Measurements from ENCODE around the gene SIRT5. TPM values are rescaled to one million over a fixed set of nuclear protein-coding genes. Genes with fewer than 3 reads are reported as not detected.

SIRT5 gene
- total RNA-seq, 4 donors from 2014 or later: 10.5 to 20.4 (median 12.4) TPM

- intact Hi-C loops (cut with DNase I): no loop called here
- no peak for DNase-seq
- 92% methylated on average over 1 of the region's 1 CpG for WGBS, 2 donors
Measured at GRCh38 chr6:13539572-13539971, 34.8 kb upstream of the SIRT5 start.

GRCh38 chr6:13541496-13541895, 32.9 kb upstream of the SIRT5 start:
- 93 to 95% methylated on average over 28 to 31 of the region's 35 CpGs for WGBS, 2 donors
- intact Hi-C loops (cut with DNase I): loop anchor here (5.0 kb wide), 1 partner anchor 204 kb away; no protein-coding TSS in a partner anchor
- H3K9me3 ChIP-seq: no peaks in the 10 kb centered on the region
- no peaks in the 10 kb centered on the region for H3K36me3 ChIP-seq
- no peak for DNase-seq
- H3K4me3 ChIP-seq (replicated peaks in 1 of 3): no peak overlapping the region
- no peaks in the 10 kb centered on the region for H3K4me1 ChIP-seq
- no peak overlapping the region for H3K27ac ChIP-seq
- no peaks in the 10 kb centered on the region for H3K27me3 ChIP-seq
- TF ChIP-seq CTCF (IDR thresholded peaks at IDR 0.05) (no peak), POLR2A (IDR thresholded peaks at IDR 0.05) (no peak)

More at GRCh38 chr6:13539572-13539971, 34.8 kb upstream of the SIRT5 start:
- H3K27me3 ChIP-seq: no peaks in the 10 kb centered on the region
- H3K27ac ChIP-seq: no peak overlapping the region
- H3K4me1 ChIP-seq: no peaks in the 10 kb centered on the region
- no peaks in the 10 kb centered on the region for H3K9me3 ChIP-seq
- no peak overlapping the region for H3K4me3 ChIP-seq (replicated peaks in 1 of 3)
- TF ChIP-seq POLR2A (IDR thresholded peaks at IDR 0.05) (no peak), CTCF (IDR thresholded peaks at IDR 0.05) (no peak)
- H3K36me3 ChIP-seq: no peaks in the 10 kb centered on the region

GRCh38 chr6:13544454-13545186, 29.8 kb upstream of the SIRT5 start:
- DNase-seq: no peak
- no peaks in the 10 kb centered on the region for H3K9me3 ChIP-seq
- no peak for TF ChIP-seq POLR2A (IDR thresholded peaks at IDR 0.05)
- TF ChIP-seq CTCF (IDR thresholded peaks at IDR 0.05): no peak
- WGBS, 2 donors: 69 to 78% methylated on average over 11 of the region's 11 CpGs
- H3K27ac ChIP-seq: no peak overlapping the region
- no peaks in the 10 kb centered on the region for H3K4me1 ChIP-seq
- no peaks in the 10 kb centered on the region for H3K36me3 ChIP-seq
- intact Hi-C loops (cut with DNase I): loop anchor here (5.0 kb wide), 1 partner anchor 207 kb away; no protein-coding TSS in a partner anchor
- H3K4me3 ChIP-seq (replicated peaks in 1 of 3): no peak overlapping the region
- no peaks in the 10 kb centered on the region for H3K27me3 ChIP-seq

- no peak overlapping the region for H3K27ac ChIP-seq
- H3K27me3 ChIP-seq: no peaks in the 10 kb centered on the region
- H3K9me3 ChIP-seq: no peaks in the 10 kb centered on the region
- intact Hi-C loops (cut with DNase I): no loop called here
- H3K4me1 ChIP-seq: no peaks in the 10 kb centered on the region
- no peaks in the 10 kb centered on the region for H3K36me3 ChIP-seq
- no peak for TF ChIP-seq POLR2A (IDR thresholded peaks at IDR 0.05)
- no peak for TF ChIP-seq CTCF (IDR thresholded peaks at IDR 0.05)
- no peak overlapping the region for H3K4me3 ChIP-seq (replicated peaks in 1 of 3)
- no peak for DNase-seq
Measured at GRCh38 chr6:13545885-13546284, 28.5 kb upstream of the SIRT5 start.

- 64 to 73% methylated on average over 4 of the region's 4 CpGs for WGBS, 2 donors
- intact Hi-C loops (cut with DNase I): no loop called here
Measured at GRCh38 chr6:13548500-13549210, 25.7 kb upstream of the SIRT5 start.

More at GRCh38 chr6:13548500-13549210, 25.7 kb upstream of the SIRT5 start:
- no peak for DNase-seq
- Histone ChIP-seq H3K27ac (no peak overlapping the region), H3K4me3 (replicated peaks in 1 of 3) (no peak overlapping the region), H3K4me1 (no peaks in the 10 kb centered on the region), H3K9me3 (no peaks in the 10 kb centered on the region), H3K27me3 (no peaks in the 10 kb centered on the region), H3K36me3 (no peaks in the 10 kb centered on the region)
- TF ChIP-seq CTCF (IDR thresholded peaks at IDR 0.05) (no peak), POLR2A (IDR thresholded peaks at IDR 0.05) (no peak)

All from thyroid gland (tissue), 4 donors.